CD4-positive, alpha-beta T cell treated with Interleukin-1 beta for 1 hour (primary cell): ENCODE measurements around the gene GPR82.

Experiments used
- DNase-seq, 2 donors: peaks; one replicate each; pipeline ENCODE4 v3.0.0-alpha.2; 2020 to 2022

The GPR82 gene

GRCh38 chrX:41720125-41720779 lies 3.7 kb upstream of the GPR82 start:
- peak; percentile 47 to 50 for DNase-seq

- no peak for DNase-seq
Measured at GRCh38 chrX:41721590-41721989, 2.4 kb upstream of the GPR82 start.

GRCh38 chrX:41722214-41722613 lies 1.8 kb upstream of the GPR82 start:
- DNase-seq = no peak

GRCh38 chrX:41722816-41723618 lies 964 bp upstream of the GPR82 start:
- no peak for DNase-seq

GRCh38 chrX:41728125-41728524 lies 4.1 kb downstream of the GPR82 start:
- no peak for DNase-seq

GRCh38 chrX:41730081-41730480 lies 6.1 kb downstream of the GPR82 start:
- no peak for DNase-seq

GRCh38 chrX:41732260-41732659 lies 8.3 kb downstream of the GPR82 start:
- DNase-seq = no peak

GRCh38 chrX:41733939-41734338 lies 10.0 kb downstream of the GPR82 start:
- peak; percentile 7 to 49 for DNase-seq

GRCh38 chrX:41734530-41734929 lies 10.5 kb downstream of the GPR82 start:
- peak; percentile 5 to 8 for DNase-seq

- DNase-seq = peak; percentile 3 to 18
Measured at GRCh38 chrX:41737065-41737464, 13.1 kb downstream of the GPR82 start.

- DNase-seq = no peak
Measured at GRCh38 chrX:41739871-41740270, 15.9 kb downstream of the GPR82 start.

- no peak for DNase-seq
Measured at GRCh38 chrX:41750716-41751115, 26.7 kb downstream of the GPR82 start.

GRCh38 chrX:41758401-41758800 lies 34.4 kb downstream of the GPR82 start:
- DNase-seq = no peak

- DNase-seq = peak in 1 of 2 donors; percentile 39
Measured at GRCh38 chrX:41759817-41760216, 35.8 kb downstream of the GPR82 start.

GRCh38 chrX:41761169-41761568 lies 37.2 kb downstream of the GPR82 start:
- DNase-seq = no peak

- no peak for DNase-seq
Measured at GRCh38 chrX:41761702-41762101, 37.7 kb downstream of the GPR82 start.

- DNase-seq = no peak
Measured at GRCh38 chrX:41779030-41779564, 55.1 kb downstream of the GPR82 start.
